K562 (cell line): Measurements from ENCODE around the gene PNISR. TPM values are rescaled to one million over a fixed set of nuclear protein-coding genes. Genes with fewer than 3 reads are reported as not detected.

Source experiments
- ADNP ChIP-seq: fragments of 200-800 bp; sonication (Bioruptor generic); IDR thresholded peaks from 2 replicates; pipeline ENCODE4 v1.6.1; 2016; ENCODE audit warnings: missing genetic modification characterization, missing compliant biosample characterization
- BHLHE40 ChIP-seq: IDR thresholded peaks from 2 replicates; pipeline ENCODE4 v1.6.1; 2011; ENCODE audit warnings: low read length, improper control_type of control experiment
- CAMTA2 ChIP-seq: fragments of 250-450 bp; sonication (Bioruptor Pico); conservative IDR thresholded peaks from 2 replicates; pipeline ENCODE4 v1.5.1; 2022
- CHAMP1 ChIP-seq: fragments of 450-650 bp; IDR thresholded peaks from 2 replicates; pipeline ENCODE4 v1.6.1; 2016; ENCODE audit warnings: mild to moderate bottlenecking
- CHD1 ChIP-seq: fragments of 200-600 bp; sonication (generic); IDR thresholded peaks from one replicate; pipeline ENCODE4 v1.6.1; 2012; ENCODE audit warnings: mild to moderate bottlenecking, moderate library complexity, low read length, inconsistent platforms
- E2F6 ChIP-seq, 2 experiments: IDR thresholded peaks; 2 replicates each; pipeline ENCODE4 v1.6.1; 2011; ENCODE audit warnings: borderline replicate concordance in 1 of 2, control low read depth in 1 of 2, low read depth in 1 of 2, low read length in 1 of 2, mild to moderate bottlenecking in 1 of 2, mixed read lengths in 1 of 2, moderate library complexity in 1 of 2; ENCODE audit not compliant: insufficient read depth in 1 of 2, insufficient read length in 1 of 2, poor library complexity in 1 of 2, severe bottlenecking in 1 of 2; ENCODE audit errors: extremely low read depth in 1 of 2
- FUS ChIP-seq: fragments of 200-400 bp; formaldehyde crosslinking; optimal IDR thresholded peaks from 2 replicates; pipeline ENCODE3; 2017; ENCODE audit warnings: low read depth, low read length
- GTF2B ChIP-seq: IDR thresholded peaks from 2 replicates; pipeline ENCODE4 v1.6.1; 2011; ENCODE audit not compliant: insufficient read length; ENCODE audit errors: extremely low read depth
- KDM5B ChIP-seq: fragments of 200-600 bp; sonication (generic); IDR thresholded peaks from 2 replicates; pipeline ENCODE4 v1.6.1; 2012; ENCODE audit warnings: low read depth, mild to moderate bottlenecking, moderate library complexity, low read length, control low read depth, inconsistent platforms; ENCODE audit not compliant: insufficient replicate concordance
- KLF1 ChIP-seq: fragments of 450-650 bp; IDR thresholded peaks from 2 replicates; pipeline ENCODE4 v1.6.1; 2016; ENCODE audit warnings: missing genetic modification characterization, missing compliant biosample characterization
- LARP7 ChIP-seq: fragments of 450-650 bp; IDR thresholded peaks from 2 replicates; pipeline ENCODE4 v1.6.1; 2016
- NCOA4 ChIP-seq: fragments of 450-650 bp; IDR thresholded peaks from 2 replicates; pipeline ENCODE4 v1.6.1; 2018; ENCODE audit warnings: mild to moderate bottlenecking; ENCODE audit not compliant: partially characterized antibody
- PHF21A ChIP-seq: fragments of 450-650 bp; IDR thresholded peaks from 2 replicates; pipeline ENCODE4 v1.6.1; 2017; ENCODE audit warnings: low read depth, borderline replicate concordance
- PKNOX1 ChIP-seq: fragments of 450-650 bp; IDR thresholded peaks from 2 replicates; pipeline ENCODE4 v1.6.1; 2016
- SIX5 ChIP-seq, 2 experiments: IDR thresholded peaks; 2 replicates each; pipeline ENCODE4 v1.6.1; 2011; ENCODE audit warnings: low read length in 2 of 2, borderline replicate concordance in 1 of 2, low read depth in 1 of 2, mild to moderate bottlenecking in 1 of 2, moderate library complexity in 1 of 2; ENCODE audit not compliant: insufficient read depth in 1 of 2
- SMARCA4 ChIP-seq: fragments of 450-650 bp; IDR thresholded peaks from 2 replicates; pipeline ENCODE4 v1.6.1; 2016
- TRIM24 ChIP-seq, 2 experiments: fragments of 450-650 bp; IDR thresholded peaks; 2 replicates each; pipeline ENCODE4 v1.6.1; 2016
- VEZF1 ChIP-seq: fragments of 200-800 bp; sonication (Bioruptor generic); IDR thresholded peaks from 2 replicates; pipeline ENCODE4 v1.6.1; 2017; ENCODE audit warnings: missing genetic modification characterization, missing compliant biosample characterization
- ZBTB43 ChIP-seq: sonication (generic); formaldehyde crosslinking; IDR thresholded peaks from 2 replicates; pipeline ENCODE4 v1.8.0; 2023; ENCODE audit warnings: mild to moderate bottlenecking, missing genetic modification reagents
- polyA plus RNA-seq, 8 experiments: library from polyadenylated mRNA; depleted of rRNA in 4 of 8; stranded (reverse) in 5 of 8; unstranded in 3 of 8; fragments of >200 nt; fragmentation: Nextera tagmentation in 2 of 8; fragmentation: Illumina TruSeq in 1 of 8; extraction: Ambion mirVana in 2 of 8; extraction: Trizol in 1 of 8; gene quantifications; 2 replicates each; pipeline versions ENCODE4 v1.2.1 to v1.2.3, GENCODE V29; 2011 to 2014; ENCODE audit warnings: inconsistent platforms in 1 of 8, missing spikeins in 1 of 8
- total RNA-seq, 7 experiments: library from RNA; depleted of rRNA in 6 of 7; stranded (reverse); fragments of >200 nt in 6 of 7; fragmentation: Illumina TruSeq in 2 of 7; extraction: Trizol in 2 of 7; gene quantifications; 2 replicates each; pipeline versions ENCODE4 v1.2.1 to v1.2.3, GENCODE V29; 2011 to 2021; ENCODE audit warnings: low replicate concordance in 1 of 7

The PNISR gene
- total and polyA plus RNA-seq, 9 of the 15 experiments (the other 6 are each of a cell fraction or from before 2014, with no cell fraction given): 97.4 to 206 (median 131) TPM

- TF ChIP-seq CHAMP1 (no peak), BHLHE40 (no peak; the same call in 1 of the 2 replicates), CHD1 (peak; percentile 78), LARP7 (no peak), KDM5B (no peak), VEZF1 (CRISPR knock-in tag) (peak; percentile 94), NCOA4 (no peak), PHF21A (no peak), E2F6 (IDR thresholded peaks at IDR 0.05; ENCODE audit: borderline replicate concordance in 1 of 2, extremely low read depth in 1 of 2, insufficient read depth in 1 of 2, insufficient read length in 1 of 2, low read depth in 1 of 2, low read length in 1 of 2, poor library complexity in 1 of 2, severe bottlenecking in 1 of 2) (peak in 1 of 2 experiments; percentile 39), KLF1 (tag) (no peak), CAMTA2 (CRISPR knock-in tag) (no peak), PKNOX1 (peak; percentile 91), FUS (no peak), GTF2B (no peak), TRIM24 (IDR thresholded peaks at IDR 0.05) (no peak; a peak in 1 of 4 replicates), SMARCA4 (no peak), SIX5 (IDR thresholded peaks at IDR 0.05; ENCODE audit: borderline replicate concordance in 1 of 2, insufficient read depth in 1 of 2, low read depth in 1 of 2, low read length in 2 of 2) (peak; percentile 54 to 75; a peak in 3 of 4 replicates), ADNP (tag) (no peak), ZBTB43 (CRISPR knock-in tag) (no peak)
These were observed at the start of gene PNISR (continued) for GRCh38 chr6:99424761-99425646.
